GM19099 (cell line): Measurements from ENCODE around the gene ADCY7.

Experiments
- POLR2A ChIP-seq: IDR thresholded peaks from 3 replicates; pipeline ENCODE4 v1.6.1; 2011; ENCODE audit warnings: low read depth; ENCODE audit not compliant: insufficient read length; ENCODE audit errors: extremely low read depth

Gene ADCY7

GRCh38 chr16:50336884-50337283, 70.5 kb downstream of the ADCY7 start:
- no peak for TF ChIP-seq POLR2A

GRCh38 chr16:50338371-50339231, 72.2 kb downstream of the ADCY7 start:
- no peak for TF ChIP-seq POLR2A

GRCh38 chr16:50340578-50340977, 74.2 kb downstream of the ADCY7 start:
- no peak for TF ChIP-seq POLR2A

- TF ChIP-seq POLR2A = no peak
Measured at GRCh38 chr16:50351116-50351515, 84.8 kb downstream of the ADCY7 start.

- no peak for TF ChIP-seq POLR2A
Measured at GRCh38 chr16:50351952-50352351, 85.6 kb downstream of the ADCY7 start.

- TF ChIP-seq POLR2A = no peak
Measured at GRCh38 chr16:50354082-50354481, 87.7 kb downstream of the ADCY7 start.

DNA sequence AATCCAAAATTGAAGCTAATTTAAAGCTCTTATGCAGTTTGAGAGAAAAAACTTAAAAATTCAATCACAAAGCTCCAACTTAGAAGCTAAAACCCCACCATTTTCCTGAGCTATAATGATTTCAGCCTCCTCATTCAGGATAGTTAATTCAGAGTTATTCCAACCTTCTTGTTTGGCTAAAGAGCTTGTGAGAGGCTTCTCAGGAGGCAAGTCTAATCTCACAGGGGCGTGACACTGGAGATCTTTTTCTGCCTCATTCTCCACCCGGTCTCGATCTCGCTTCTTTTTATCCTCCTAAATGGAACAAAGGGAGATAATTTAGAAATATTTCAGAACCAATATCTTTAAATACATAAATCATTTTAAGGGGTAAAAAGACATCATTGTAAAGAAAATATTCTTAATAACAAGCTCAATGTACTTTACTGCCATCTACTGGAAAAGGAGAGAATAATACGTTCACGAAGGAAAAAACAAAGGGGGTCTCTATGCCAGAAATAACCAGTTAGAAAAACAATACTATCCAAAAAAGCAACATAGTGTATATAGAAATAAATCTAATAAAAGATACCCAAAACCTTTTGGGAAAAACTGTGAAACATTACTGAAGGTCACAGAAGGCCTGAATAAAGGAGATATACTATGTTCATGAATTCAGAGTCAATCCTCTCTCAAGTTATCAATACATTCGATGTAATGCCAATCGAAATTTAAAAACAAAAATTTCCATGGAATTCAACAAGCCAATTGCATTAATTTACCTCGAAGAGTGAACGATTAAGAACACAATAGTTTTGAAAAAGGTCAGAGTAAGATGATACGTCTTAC, 88.5 kb downstream of the ADCY7 start:
- TF ChIP-seq POLR2A = no peak

- no peak for TF ChIP-seq POLR2A
Measured at GRCh38 chr16:50359626-50360025, 93.3 kb downstream of the ADCY7 start.

- no peak for TF ChIP-seq POLR2A
Measured at GRCh38 chr16:50360033-50360778, 93.9 kb downstream of the ADCY7 start.

DNA sequence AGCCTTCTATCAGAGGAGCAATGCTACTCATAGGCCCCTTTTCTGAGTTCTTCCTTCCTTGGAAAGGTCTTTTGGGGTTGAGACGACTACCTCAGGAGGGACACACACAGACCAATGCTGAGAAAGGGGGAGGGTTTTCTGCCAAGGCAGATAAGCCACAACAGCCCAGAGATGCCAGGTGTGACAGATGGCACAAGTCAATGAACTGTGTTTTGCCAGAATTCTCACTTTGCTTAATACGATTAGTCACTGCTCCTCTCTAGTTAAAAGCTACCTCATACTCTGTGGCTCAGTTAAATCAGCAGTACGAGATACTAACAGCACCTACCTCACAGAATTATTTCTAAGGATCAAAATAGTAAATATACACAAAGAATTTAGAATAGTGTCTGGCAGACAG, 94.4 kb downstream of the ADCY7 start:
- TF ChIP-seq POLR2A = no peak

- no peak for TF ChIP-seq POLR2A
Measured at GRCh38 chr16:50363656-50364055, 97.3 kb downstream of the ADCY7 start.

GRCh38 chr16:50365791-50366575, 99.6 kb downstream of the ADCY7 start:
- no peak for TF ChIP-seq POLR2A
